Mucosa of rectum (tissue), 2 donors: ENCODE measurements around the gene FOXO3.

ENCODE experiments used
- H3K27ac ChIP-seq, 2 donors: one replicate each; pipeline ENCODE4 v1.7.0; 2013; ENCODE audit warnings: inconsistent platforms in 2 of 2, low read depth in 2 of 2, low read length in 2 of 2
- H3K27me3 ChIP-seq, 2 donors: one replicate each; pipeline ENCODE4 v1.7.0; 2013; ENCODE audit warnings: low read length in 2 of 2; ENCODE audit not compliant: control insufficient read depth in 2 of 2, insufficient read depth in 2 of 2
- H3K36me3 ChIP-seq, 2 donors: one replicate each; pipeline ENCODE4 v1.7.0; 2013; ENCODE audit warnings: low read length in 2 of 2; ENCODE audit not compliant: control insufficient read depth in 2 of 2, insufficient read depth in 2 of 2
- H3K4me1 ChIP-seq, 2 donors: one replicate each; pipeline ENCODE4 v1.7.0; 2013; ENCODE audit warnings: low read length in 2 of 2, mild to moderate bottlenecking in 1 of 2; ENCODE audit not compliant: control insufficient read depth in 2 of 2, insufficient read depth in 2 of 2
- H3K4me3 ChIP-seq, 2 donors: one replicate each; pipeline ENCODE4 v1.7.0; 2013; ENCODE audit warnings: low read length in 2 of 2
- H3K9ac ChIP-seq, 2 donors: one replicate each; pipeline ENCODE4 v1.7.0; 2013; ENCODE audit warnings: low read length in 2 of 2, low read depth in 1 of 2, mild to moderate bottlenecking in 1 of 2
- H3K9me3 ChIP-seq, 2 donors: one replicate each; pipeline ENCODE4 v1.7.0; 2013; ENCODE audit warnings: low read length in 2 of 2; ENCODE audit not compliant: control insufficient read depth in 2 of 2
- donor health status: healthy.
- donor health status: Normal muscosa, but diverticular disease.

FOXO3 gene

GRCh38 chr6:108562503-108562993 lies 1.8 kb downstream of the FOXO3 start:
- Histone ChIP-seq H3K9me3 (no peaks in the 10 kb centered on the region), H3K27ac (peak overlapping the region; percentile 100), H3K27me3 (no peaks in the 10 kb centered on the region), H3K4me3 (peak overlapping the region; percentile 77 to 88), H3K4me1 (peaks cover 34 to 49% of the 10 kb centered on the region in 2 donors), H3K36me3 (peaks cover 9 to 10% of the 10 kb centered on the region in 2 donors), H3K9ac (peak overlapping the region; percentile 74 to 85)

GRCh38 chr6:108563292-108563691 lies 2.6 kb downstream of the FOXO3 start:
- H3K4me1 ChIP-seq, result peaks cover 34 to 49% of the 10 kb centered on the region in 2 donors
- peak overlapping the region; percentile 77 to 88 for H3K4me3 ChIP-seq
- peak overlapping the region in 1 of 2 donors; percentile 100 for H3K27ac ChIP-seq
- peak overlapping the region in 1 of 2 donors; percentile 85 for H3K9ac ChIP-seq
- no peaks in the 10 kb centered on the region for H3K9me3 ChIP-seq
- H3K27me3 ChIP-seq, result no peaks in the 10 kb centered on the region
- peaks cover 10 to 11% of the 10 kb centered on the region in 2 donors for H3K36me3 ChIP-seq

DNA sequence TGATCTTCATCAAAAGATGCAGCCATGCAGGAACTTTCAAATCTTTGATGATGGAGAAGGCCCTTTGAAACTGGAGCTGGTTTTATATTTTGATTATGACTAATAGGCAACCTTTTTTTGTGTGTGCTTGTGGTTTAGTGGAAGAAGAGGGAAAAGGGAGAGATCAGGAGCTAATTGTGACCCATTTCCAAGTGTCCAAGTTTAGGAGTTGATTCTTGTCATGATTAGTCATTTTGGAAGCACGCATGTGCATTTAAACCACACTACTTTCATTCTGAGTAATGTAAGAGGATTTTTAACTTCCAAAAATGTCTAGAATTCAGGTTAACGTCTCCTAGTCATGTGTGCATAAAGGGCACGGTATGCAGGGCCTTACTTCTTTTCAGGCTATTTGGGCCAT lies 3.5 kb downstream of the FOXO3 start:
- H3K27me3 ChIP-seq, result no peaks in the 10 kb centered on the region
- H3K4me1 ChIP-seq, result peaks cover 34 to 49% of the 10 kb centered on the region in 2 donors
- no peaks in the 10 kb centered on the region for H3K9me3 ChIP-seq
- peak overlapping the region; percentile 17 to 68 for H3K27ac ChIP-seq
- peaks cover 17 to 20% of the 10 kb centered on the region in 2 donors for H3K36me3 ChIP-seq
- H3K9ac ChIP-seq, result peak overlapping the region in 1 of 2 donors; percentile 35
- H3K4me3 ChIP-seq, result peak overlapping the region; percentile 28 to 37

- Histone ChIP-seq H3K4me1 (peaks cover 34 to 49% of the 10 kb centered on the region in 2 donors), H3K9ac (peak overlapping the region; percentile 15 to 54)
Measured at GRCh38 chr6:108565091-108565766, 4.5 kb downstream of the FOXO3 start.

GRCh38 chr6:108565893-108566292 lies 5.2 kb downstream of the FOXO3 start:
- peak overlapping the region in 1 of 2 donors; percentile 54 for H3K9ac ChIP-seq
- peaks cover 34 to 49% of the 10 kb centered on the region in 2 donors for H3K4me1 ChIP-seq
- no peaks in the 10 kb centered on the region for H3K9me3 ChIP-seq
- peak overlapping the region; percentile 68 to 76 for H3K27ac ChIP-seq
- H3K27me3 ChIP-seq, result no peaks in the 10 kb centered on the region
- peaks cover 29 to 33% of the 10 kb centered on the region in 2 donors for H3K36me3 ChIP-seq
- peak overlapping the region in 1 of 2 donors; percentile 28 for H3K4me3 ChIP-seq

More at GRCh38 chr6:108565091-108565766, 4.5 kb downstream of the FOXO3 start:
- Histone ChIP-seq H3K27me3 (no peaks in the 10 kb centered on the region), H3K4me3 (peak overlapping the region; percentile 28 to 37), H3K36me3 (peaks cover 24 to 26% of the 10 kb centered on the region in 2 donors), H3K9me3 (no peaks in the 10 kb centered on the region), H3K27ac (peak overlapping the region; percentile 68 to 76)

GRCh38 chr6:108566406-108566805 lies 5.7 kb downstream of the FOXO3 start:
- Histone ChIP-seq H3K27me3 (no peaks in the 10 kb centered on the region), H3K9me3 (no peaks in the 10 kb centered on the region), H3K4me1 (peaks cover 34 to 49% of the 10 kb centered on the region in 2 donors), H3K4me3 (no peak overlapping the region), H3K36me3 (peaks cover 32 to 38% of the 10 kb centered on the region in 2 donors), H3K27ac (peak overlapping the region; percentile 68 to 76), H3K9ac (no peak overlapping the region)

DNA sequence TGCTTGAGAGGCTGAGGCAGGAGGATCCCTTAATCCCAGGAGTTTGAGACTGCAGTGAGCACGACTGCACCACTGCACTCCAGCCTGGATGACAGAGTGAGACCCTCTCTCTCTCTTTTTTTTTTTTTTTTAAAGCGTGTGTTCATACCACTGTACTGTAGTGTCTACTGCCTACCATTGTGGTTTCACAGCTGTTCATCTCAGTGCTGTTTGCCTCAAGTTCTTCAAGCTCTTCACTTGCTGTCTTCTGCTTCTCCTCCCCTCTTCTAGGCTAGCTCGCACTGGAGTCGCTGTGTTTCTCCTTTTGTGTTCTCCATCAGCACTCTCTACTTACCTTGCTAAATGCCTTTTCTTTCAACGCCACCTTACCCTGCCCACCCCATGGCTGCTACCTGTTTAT lies 7.4 kb downstream of the FOXO3 start:
- Histone ChIP-seq H3K9ac (no peak overlapping the region), H3K27me3 (no peaks in the 10 kb centered on the region), H3K27ac (no peak overlapping the region), H3K4me1 (peaks cover 22 to 34% of the 10 kb centered on the region in 2 donors), H3K36me3 (peaks cover 41 to 45% of the 10 kb centered on the region in 2 donors), H3K4me3 (no peak overlapping the region), H3K9me3 (no peaks in the 10 kb centered on the region)

DNA sequence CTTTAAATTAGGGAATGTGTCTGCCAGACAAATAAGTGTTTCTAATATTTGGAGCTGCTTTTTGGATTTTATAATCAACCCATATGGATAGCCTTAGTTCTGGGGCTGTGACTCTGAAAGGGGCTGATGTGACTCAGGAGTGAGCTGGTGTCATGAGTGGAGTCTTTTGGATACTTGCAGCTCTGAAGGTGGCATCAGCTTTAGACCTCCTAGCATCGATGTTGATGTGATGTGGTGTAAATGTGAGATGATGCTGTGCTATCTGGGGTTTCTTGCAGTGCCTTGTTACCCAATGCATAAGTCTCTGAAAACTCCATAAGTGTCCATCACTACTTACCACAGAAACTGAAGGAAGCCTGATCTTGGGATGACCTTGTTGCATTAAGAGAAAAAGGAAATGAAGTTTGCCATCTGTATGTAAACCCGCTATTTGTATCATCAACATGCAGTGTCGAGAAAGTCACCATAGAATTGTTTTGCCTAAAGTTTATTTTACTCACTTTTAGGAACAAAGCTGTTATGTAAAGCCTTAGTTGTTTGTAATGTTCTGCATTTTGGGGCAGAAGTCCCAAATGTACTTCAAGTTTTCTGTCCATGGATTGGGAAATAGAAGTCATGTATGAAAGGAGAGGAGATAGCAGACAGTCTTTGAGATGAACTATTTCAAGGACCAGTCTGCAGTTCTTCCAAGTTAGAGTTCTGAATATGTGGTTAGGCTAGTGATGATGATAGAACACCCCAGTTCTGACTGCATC lies 8.0 kb downstream of the FOXO3 start:
- Histone ChIP-seq H3K9me3 (no peaks in the 10 kb centered on the region), H3K27me3 (no peaks in the 10 kb centered on the region), H3K27ac (no peak overlapping the region), H3K4me1 (peaks cover 22 to 31% of the 10 kb centered on the region in 2 donors), H3K4me3 (no peak overlapping the region), H3K9ac (no peak overlapping the region), H3K36me3 (peaks cover 41 to 45% of the 10 kb centered on the region in 2 donors)

GRCh38 chr6:108570517-108570916 lies 9.8 kb downstream of the FOXO3 start:
- Histone ChIP-seq H3K4me1 (peaks cover 12 to 17% of the 10 kb centered on the region in 2 donors), H3K36me3 (peaks cover 41 to 49% of the 10 kb centered on the region in 2 donors), H3K9me3 (no peaks in the 10 kb centered on the region), H3K4me3 (no peak overlapping the region), H3K27me3 (no peaks in the 10 kb centered on the region), H3K27ac (no peak overlapping the region), H3K9ac (no peak overlapping the region)
